AG20443 (cell line): ENCODE results near the gene ZSCAN9.

Source experiments
- DNase-seq: peaks from one replicate; pipeline ENCODE4 v3.0.0; 2012; ENCODE audit warnings: low spot score, mixed read lengths

Gene ZSCAN9

GRCh38 chr6:28225056-28225834 lies at the start of gene ZSCAN9:
Gene ZSCAN9 (plus strand): TSS chr6:28225275. CDS start chr6:28227085, 1,810 bp downstream.
- peak; percentile 90 for DNase-seq

GRCh38 chr6:28176373-28176772 lies 48.7 kb upstream of the ZSCAN9 start:
- DNase-seq = no peak

- DNase-seq = no peak
Measured at GRCh38 chr6:28182255-28182654, 42.8 kb upstream of the ZSCAN9 start.

- DNase-seq = no peak
Measured at GRCh38 chr6:28188111-28188979, 36.7 kb upstream of the ZSCAN9 start.

- no peak for DNase-seq
Measured at GRCh38 chr6:28200020-28200419, 25.1 kb upstream of the ZSCAN9 start.

GRCh38 chr6:28203201-28203600 lies 21.9 kb upstream of the ZSCAN9 start:
- no peak for DNase-seq

GRCh38 chr6:28205879-28206278 lies 19.2 kb upstream of the ZSCAN9 start:
- DNase-seq = no peak

GRCh38 chr6:28206527-28206926 lies 18.5 kb upstream of the ZSCAN9 start:
- no peak for DNase-seq

- peak; percentile 18 for DNase-seq
Measured at GRCh38 chr6:28206928-28207509, 18.1 kb upstream of the ZSCAN9 start.

- DNase-seq = peak; percentile 53
Measured at GRCh38 chr6:28207510-28208110, 17.5 kb upstream of the ZSCAN9 start.

- DNase-seq = no peak
Measured at GRCh38 chr6:28208111-28208659, 16.9 kb upstream of the ZSCAN9 start.

GRCh38 chr6:28209753-28210535 lies 15.1 kb upstream of the ZSCAN9 start:
- DNase-seq = no peak

GRCh38 chr6:28211840-28212509 lies 13.1 kb upstream of the ZSCAN9 start:
- DNase-seq = peak; percentile 15

- peak; percentile 75 for DNase-seq
Measured at GRCh38 chr6:28212510-28213212, 12.4 kb upstream of the ZSCAN9 start.

GRCh38 chr6:28213213-28213523 lies 11.9 kb upstream of the ZSCAN9 start:
- DNase-seq = no peak

- DNase-seq = peak; percentile 43
Measured at GRCh38 chr6:28215425-28215824, 9.7 kb upstream of the ZSCAN9 start.

- no peak for DNase-seq
Measured at GRCh38 chr6:28217890-28218289, 7.2 kb upstream of the ZSCAN9 start.

GRCh38 chr6:28218312-28219248 lies 6.5 kb upstream of the ZSCAN9 start:
- DNase-seq = peak; percentile 90
